ENCODE data around the gene BCAR3.
A peak's percentile ranks its signal among the peaks of the same experiment; 100 is the strongest.

BCAR3 gene

GRCh38 chr1:93636712-93637111, 44.9 kb downstream of the BCAR3 start:
- no peak for DNase-seq (ENCODE audit: low spot score)

GRCh38 chr1:93635614-93636543, 45.8 kb downstream of the BCAR3 start:
- no peak for DNase-seq (ENCODE audit: low spot score)

GRCh38 chr1:93633313-93633712, 48.3 kb downstream of the BCAR3 start:
- no peak for DNase-seq (ENCODE audit: low spot score)

GRCh38 chr1:93631626-93632365, 49.8 kb downstream of the BCAR3 start:
- DNase-seq (ENCODE audit: low spot score): no peak

- no peak for DNase-seq (ENCODE audit: low spot score)
These were observed 51.5 kb downstream of the BCAR3 start for GRCh38 chr1:93630168-93630567.

- DNase-seq (ENCODE audit: low spot score): peak; percentile 60
These were observed 52.3 kb downstream of the BCAR3 start for GRCh38 chr1:93629101-93630059.

GRCh38 chr1:93628681-93629080, 53.0 kb downstream of the BCAR3 start:
- DNase-seq (ENCODE audit: low spot score): no peak

- peak; percentile 61 for DNase-seq (ENCODE audit: low spot score)
These were observed 55.9 kb downstream of the BCAR3 start for GRCh38 chr1:93625582-93626327.

- peak; percentile 80 for DNase-seq (ENCODE audit: low spot score)
These were observed 57.8 kb downstream of the BCAR3 start for GRCh38 chr1:93623875-93624274.

- no peak for DNase-seq (ENCODE audit: low spot score)
These were observed 58.2 kb downstream of the BCAR3 start for GRCh38 chr1:93623436-93623835.

GRCh38 chr1:93621246-93621645, 60.4 kb downstream of the BCAR3 start:
- DNase-seq (ENCODE audit: low spot score): no peak

GRCh38 chr1:93620841-93621210, 60.8 kb downstream of the BCAR3 start:
- DNase-seq (ENCODE audit: low spot score): no peak

- DNase-seq (ENCODE audit: low spot score): no peak
These were observed 61.3 kb downstream of the BCAR3 start for GRCh38 chr1:93620172-93620840.

GRCh38 chr1:93619507-93620171, 62.0 kb downstream of the BCAR3 start:
- DNase-seq (ENCODE audit: low spot score): no peak

- DNase-seq (ENCODE audit: low spot score): no peak
These were observed 63.8 kb downstream of the BCAR3 start for GRCh38 chr1:93617670-93618499.

- no peak for DNase-seq (ENCODE audit: low spot score)
These were observed 64.5 kb downstream of the BCAR3 start for GRCh38 chr1:93616996-93617669.

- DNase-seq (ENCODE audit: low spot score): no peak
These were observed 65.2 kb downstream of the BCAR3 start for GRCh38 chr1:93616221-93616995.

GRCh38 chr1:93615582-93616150, 66.0 kb downstream of the BCAR3 start:
- peak; percentile 73 for DNase-seq (ENCODE audit: low spot score)
